ENCODE data around the gene PLA2G4E. TPM values are rescaled to one million over a fixed set of nuclear protein-coding genes. Genes with fewer than 3 reads are reported as not detected.

Gene PLA2G4E
- total RNA-seq, 1 experiment from 2014 or later = 1.8 TPM

GRCh38 chr15:41983621-41984571 is 36.9 kb downstream of the PLA2G4E start:
- H3K9me3 Mint-ChIP-seq (ENCODE audit: unreplicated experiment) = no peaks in the 10 kb centered on the region
- BruUV-seq (replicated peaks) = no TSS peak
- no peak for DNase-seq
- Histone ChIP-seq H3K36me3 (ENCODE audit: control insufficient read depth, insufficient read depth, low read length) (no peaks in the 10 kb centered on the region), H3K4me3 (ENCODE audit: low read depth, low read length) (no peak overlapping the region), H3K9me3 (no peaks in the 10 kb centered on the region), H3K4me1 (peaks cover 43% of the 10 kb centered on the region), H3K27me3 (replicated peaks; ENCODE audit: control insufficient read depth, insufficient read depth, low read length) (no peaks in the 10 kb centered on the region)
- H3K27ac Mint-ChIP-seq (ENCODE audit: unreplicated experiment) = no peak overlapping the region
- no peaks in the 10 kb centered on the region for H3K36me3 Mint-ChIP-seq (ENCODE audit: insufficient read depth, unreplicated experiment)
- no peak overlapping the region for H3K4me3 Mint-ChIP-seq (ENCODE audit: unreplicated experiment)
- H3K27me3 Mint-ChIP-seq (ENCODE audit: insufficient read depth, unreplicated experiment) = no peaks in the 10 kb centered on the region
- intact Hi-C loops (cut with micrococcal nuclease; ENCODE audit: unreplicated experiment) = no loop called here
- no peak for TF ChIP-seq CTCF (IDR thresholded peaks at IDR 0.05; ENCODE audit: insufficient read depth in 1 of 2, low read depth in 1 of 2, low read length in 1 of 2, severe bottlenecking in 1 of 2, unreplicated experiment in 1 of 2)
- CTCF ChIA-PET = interaction anchor here (1.6 kb wide), 1 partner anchor 73 kb away, joined by 9 read pairs; no protein-coding TSS in a partner anchor
- POLR2A ChIA-PET = interaction anchor here (1.5 kb wide), 1 partner anchor 74 kb away, joined by 6 read pairs; no protein-coding TSS in a partner anchor
- peaks cover 38% of the 10 kb centered on the region for H3K4me1 Mint-ChIP-seq (ENCODE audit: low read depth, unreplicated experiment)

- Histone ChIP-seq H3K4me3 (ENCODE audit: low read depth, low read length) (no peak overlapping the region), H3K27me3 (replicated peaks; ENCODE audit: control insufficient read depth, insufficient read depth, low read length) (no peaks in the 10 kb centered on the region), H3K36me3 (ENCODE audit: control insufficient read depth, insufficient read depth, low read length) (no peaks in the 10 kb centered on the region), H3K9me3 (no peaks in the 10 kb centered on the region), H3K4me1 (peaks cover 45% of the 10 kb centered on the region)
- ChIA-PET CTCF (interaction anchor here (1.6 kb wide), 1 partner anchor 74 kb away, joined by 9 read pairs; no protein-coding TSS in a partner anchor), POLR2A (no interaction called here)
- no peaks in the 10 kb centered on the region for H3K9me3 Mint-ChIP-seq (ENCODE audit: unreplicated experiment)
- BruUV-seq (replicated peaks) = no TSS peak
- no peak overlapping the region for H3K4me3 Mint-ChIP-seq (ENCODE audit: unreplicated experiment)
- H3K27me3 Mint-ChIP-seq (ENCODE audit: insufficient read depth, unreplicated experiment) = no peaks in the 10 kb centered on the region
- H3K36me3 Mint-ChIP-seq (ENCODE audit: insufficient read depth, unreplicated experiment) = no peaks in the 10 kb centered on the region
- peaks cover 31% of the 10 kb centered on the region for H3K4me1 Mint-ChIP-seq (ENCODE audit: low read depth, unreplicated experiment)
- no peak for DNase-seq
- intact Hi-C loops (cut with micrococcal nuclease; ENCODE audit: unreplicated experiment) = no loop called here
- TF ChIP-seq CTCF (IDR thresholded peaks at IDR 0.05; ENCODE audit: insufficient read depth in 1 of 2, low read depth in 1 of 2, low read length in 1 of 2, severe bottlenecking in 1 of 2, unreplicated experiment in 1 of 2) = no peak
- no peak overlapping the region for H3K27ac Mint-ChIP-seq (ENCODE audit: unreplicated experiment)
Observed at GRCh38 chr15:41983221-41983620, 37.6 kb downstream of the PLA2G4E start.

GRCh38 chr15:41982133-41982930 is 38.5 kb downstream of the PLA2G4E start:
- Histone ChIP-seq H3K4me3 (ENCODE audit: low read depth, low read length) (no peak overlapping the region), H3K27me3 (replicated peaks; ENCODE audit: control insufficient read depth, insufficient read depth, low read length) (no peaks in the 10 kb centered on the region), H3K9me3 (no peaks in the 10 kb centered on the region), H3K4me1 (peaks cover 46% of the 10 kb centered on the region), H3K36me3 (ENCODE audit: control insufficient read depth, insufficient read depth, low read length) (no peaks in the 10 kb centered on the region)
- no peak for DNase-seq
- ChIA-PET POLR2A (no interaction called here), CTCF (no interaction called here)
- no peak for TF ChIP-seq CTCF (IDR thresholded peaks at IDR 0.05; ENCODE audit: insufficient read depth in 1 of 2, low read depth in 1 of 2, low read length in 1 of 2, severe bottlenecking in 1 of 2, unreplicated experiment in 1 of 2)
- BruUV-seq (replicated peaks) = no TSS peak
- Mint-ChIP-seq H3K4me3 (ENCODE audit: unreplicated experiment) (no peak overlapping the region), H3K27me3 (ENCODE audit: insufficient read depth, unreplicated experiment) (no peaks in the 10 kb centered on the region), H3K36me3 (ENCODE audit: insufficient read depth, unreplicated experiment) (no peaks in the 10 kb centered on the region), H3K9me3 (ENCODE audit: unreplicated experiment) (no peaks in the 10 kb centered on the region), H3K27ac (ENCODE audit: unreplicated experiment) (peak overlapping the region; percentile 88), H3K4me1 (ENCODE audit: low read depth, unreplicated experiment) (peaks cover 31% of the 10 kb centered on the region)
- intact Hi-C loops (cut with micrococcal nuclease; ENCODE audit: unreplicated experiment) = no loop called here

Measured in Caco-2 (cell line).